Measurements from ENCODE around the gene KRTAP10-7.

- TF ChIP-seq POLR2A (IDR thresholded peaks at IDR 0.05) = no peak
- TF ChIP-seq CTCF (IDR thresholded peaks at IDR 0.05) = no peak
Observed at GRCh38 chr21:44589586-44590305, 10.7 kb upstream of the KRTAP10-7 start.
